OCI-LY3 (cell line): ENCODE results near the gene TARS2.

Experiments used
- H2AFZ ChIP-seq: fragments of 200-600, 300-600 bp; shearing (Covaris generic); 2 replicates; pipeline ENCODE4 v1.6.0; 2014; ENCODE audit warnings: antibody characterized with exemption, low read depth, low read length
- H3K27ac ChIP-seq: fragments of 200-600, 300-600 bp; sonication (generic); 2 replicates; pipeline ENCODE4 v1.5.1; 2014; ENCODE audit warnings: mild to moderate bottlenecking, low read length, moderate library complexity, mixed read lengths
- H3K27me3 ChIP-seq: fragments of 200-600, 300-600 bp; sonication (generic); 2 replicates; pipeline ENCODE4 v1.6.1; 2014; ENCODE audit warnings: low read depth, low read length, mixed read lengths
- H3K36me3 ChIP-seq: fragments of 200-600, 300-600 bp; sonication (generic); replicated peaks from 2 replicates; pipeline ENCODE3; 2014; ENCODE audit warnings: low read depth, low read length, mixed read lengths
- H3K4me1 ChIP-seq: fragments of 300-600, 200-600 bp; sonication (generic); 2 replicates; pipeline ENCODE4 v1.6.1; 2014; ENCODE audit warnings: low read length, mixed read lengths
- H3K4me2 ChIP-seq: fragments of 200-600, 300-600 bp; sonication (generic); 2 replicates; pipeline ENCODE4 v1.6.1; 2014; ENCODE audit warnings: low read length, mixed read lengths
- H3K4me3 ChIP-seq: fragments of 300-600, 200-600 bp; sonication (generic); 2 replicates; pipeline ENCODE4 v1.5.1; 2014; ENCODE audit warnings: antibody characterized with exemption, mild to moderate bottlenecking, low read length, moderate library complexity
- H3K79me2 ChIP-seq: fragments of 300-600, 200-600 bp; shearing (Covaris generic); 2 replicates; pipeline ENCODE4 v1.6.1; 2014; ENCODE audit warnings: mild to moderate bottlenecking, low read length, mixed read lengths
- H3K9ac ChIP-seq: fragments of 300-600, 200-600 bp; shearing (Covaris generic); 2 replicates; pipeline ENCODE4 v1.6.0; 2014; ENCODE audit warnings: mild to moderate bottlenecking, low read length, moderate library complexity
- H3K9me3 ChIP-seq: fragments of 200-600, 300-600 bp; shearing (Covaris generic); 2 replicates; pipeline ENCODE4 v1.6.1; 2014; ENCODE audit warnings: low read length, mixed read lengths; ENCODE audit not compliant: insufficient read depth
- H4K20me1 ChIP-seq: fragments of 200-600, 300-600 bp; sonication (generic); 2 replicates; pipeline ENCODE4 v1.6.1; 2016; ENCODE audit warnings: low read length, mixed read lengths; ENCODE audit not compliant: insufficient read depth
- EZH2phosphoT487 ChIP-seq: fragments of 200-600 bp; shearing (Covaris generic); IDR thresholded peaks from 2 replicates; pipeline ENCODE4 v1.6.1; 2018; ENCODE audit warnings: antibody characterized with exemption, mixed run types, low read depth
- TF ChIP-seq, protein P1 (sequence below): fragments of 200-600, 300-600 bp; sonication (generic); IDR thresholded peaks from 2 replicates; pipeline ENCODE4 v1.5.1; 2014; ENCODE audit warnings: antibody characterized with exemption, low read length, low read depth

Gene TARS2

GRCh38 chr1:150552911-150553289 is 65.7 kb downstream of the TARS2 start:
- peaks cover 23% of the 10 kb centered on the region for H3K27me3 ChIP-seq
- peaks cover 11% of the 10 kb centered on the region for H3K4me1 ChIP-seq
- no peak overlapping the region for H3K9ac ChIP-seq
- no peak overlapping the region for H3K4me3 ChIP-seq
- no peaks in the 10 kb centered on the region for H4K20me1 ChIP-seq
- no peak for TF ChIP-seq EZH2phosphoT487
- TF ChIP-seq, protein P1, sequence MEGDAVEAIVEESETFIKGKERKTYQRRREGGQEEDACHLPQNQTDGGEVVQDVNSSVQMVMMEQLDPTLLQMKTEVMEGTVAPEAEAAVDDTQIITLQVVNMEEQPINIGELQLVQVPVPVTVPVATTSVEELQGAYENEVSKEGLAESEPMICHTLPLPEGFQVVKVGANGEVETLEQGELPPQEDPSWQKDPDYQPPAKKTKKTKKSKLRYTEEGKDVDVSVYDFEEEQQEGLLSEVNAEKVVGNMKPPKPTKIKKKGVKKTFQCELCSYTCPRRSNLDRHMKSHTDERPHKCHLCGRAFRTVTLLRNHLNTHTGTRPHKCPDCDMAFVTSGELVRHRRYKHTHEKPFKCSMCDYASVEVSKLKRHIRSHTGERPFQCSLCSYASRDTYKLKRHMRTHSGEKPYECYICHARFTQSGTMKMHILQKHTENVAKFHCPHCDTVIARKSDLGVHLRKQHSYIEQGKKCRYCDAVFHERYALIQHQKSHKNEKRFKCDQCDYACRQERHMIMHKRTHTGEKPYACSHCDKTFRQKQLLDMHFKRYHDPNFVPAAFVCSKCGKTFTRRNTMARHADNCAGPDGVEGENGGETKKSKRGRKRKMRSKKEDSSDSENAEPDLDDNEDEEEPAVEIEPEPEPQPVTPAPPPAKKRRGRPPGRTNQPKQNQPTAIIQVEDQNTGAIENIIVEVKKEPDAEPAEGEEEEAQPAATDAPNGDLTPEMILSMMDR, result no peak
- H3K36me3 ChIP-seq, result no peaks in the 10 kb centered on the region
- H3K79me2 ChIP-seq, result no peaks in the 10 kb centered on the region
- no peak overlapping the region for H2AFZ ChIP-seq
- no peak overlapping the region for H3K4me2 ChIP-seq
- H3K27ac ChIP-seq, result no peak overlapping the region
- H3K9me3 ChIP-seq, result no peaks in the 10 kb centered on the region

DNA sequence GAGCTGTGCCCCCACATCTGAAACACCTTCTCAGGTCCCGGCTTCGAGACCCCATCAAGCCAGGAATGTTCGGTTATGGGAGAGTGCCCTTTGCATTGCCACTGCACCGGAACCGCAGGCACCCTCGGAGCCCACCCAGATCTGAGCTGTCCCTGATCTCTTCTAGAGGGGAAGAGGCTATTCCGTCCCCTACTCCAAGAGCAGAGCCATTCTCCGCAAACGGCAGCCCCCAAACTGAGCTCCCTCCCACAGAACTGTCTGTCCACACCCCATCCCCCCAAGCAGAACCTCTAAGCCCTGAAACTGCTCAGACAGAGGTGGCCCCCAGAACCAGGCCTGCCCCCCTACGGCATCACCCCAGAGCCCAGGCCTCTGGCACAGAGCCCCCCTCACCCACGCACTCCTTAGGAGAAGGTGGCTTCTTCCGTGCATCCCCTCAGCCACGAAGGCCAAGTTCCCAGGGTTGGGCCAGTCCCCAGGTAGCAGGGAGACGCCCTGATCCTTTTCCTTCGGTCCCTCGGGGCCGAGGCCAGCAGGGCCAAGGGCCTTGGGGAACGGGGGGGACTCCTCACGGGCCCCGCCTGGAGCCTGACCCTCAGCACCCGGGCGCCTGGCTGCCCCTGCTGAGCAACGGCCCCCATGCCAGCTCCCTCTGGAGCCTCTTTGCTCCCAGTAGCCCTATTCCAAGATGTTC is 66.3 kb downstream of the TARS2 start:
- H4K20me1 ChIP-seq, result no peaks in the 10 kb centered on the region
- peaks cover 21% of the 10 kb centered on the region for H3K27me3 ChIP-seq
- TF ChIP-seq, protein P1, result no peak
- TF ChIP-seq EZH2phosphoT487, result no peak
- no peak overlapping the region for H3K4me3 ChIP-seq
- H2AFZ ChIP-seq, result no peak overlapping the region
- no peak overlapping the region for H3K27ac ChIP-seq
- H3K9ac ChIP-seq, result no peak overlapping the region
- no peaks in the 10 kb centered on the region for H3K9me3 ChIP-seq
- no peaks in the 10 kb centered on the region for H3K79me2 ChIP-seq
- peaks cover 9% of the 10 kb centered on the region for H3K4me1 ChIP-seq
- no peak overlapping the region for H3K4me2 ChIP-seq
- no peaks in the 10 kb centered on the region for H3K36me3 ChIP-seq

- no peak for TF ChIP-seq EZH2phosphoT487
- TF ChIP-seq, protein P1, result no peak
- no peak overlapping the region for H2AFZ ChIP-seq
- no peak overlapping the region for H3K9ac ChIP-seq
- H3K4me1 ChIP-seq, result peaks cover 8% of the 10 kb centered on the region
- H4K20me1 ChIP-seq, result no peaks in the 10 kb centered on the region
- no peaks in the 10 kb centered on the region for H3K9me3 ChIP-seq
- no peak overlapping the region for H3K4me3 ChIP-seq
- H3K27me3 ChIP-seq, result peaks cover 20% of the 10 kb centered on the region
- no peak overlapping the region for H3K4me2 ChIP-seq
- H3K27ac ChIP-seq, result no peak overlapping the region
- no peaks in the 10 kb centered on the region for H3K79me2 ChIP-seq
- H3K36me3 ChIP-seq, result no peaks in the 10 kb centered on the region
These were observed 66.8 kb downstream of the TARS2 start for GRCh38 chr1:150554086-150554452.

DNA sequence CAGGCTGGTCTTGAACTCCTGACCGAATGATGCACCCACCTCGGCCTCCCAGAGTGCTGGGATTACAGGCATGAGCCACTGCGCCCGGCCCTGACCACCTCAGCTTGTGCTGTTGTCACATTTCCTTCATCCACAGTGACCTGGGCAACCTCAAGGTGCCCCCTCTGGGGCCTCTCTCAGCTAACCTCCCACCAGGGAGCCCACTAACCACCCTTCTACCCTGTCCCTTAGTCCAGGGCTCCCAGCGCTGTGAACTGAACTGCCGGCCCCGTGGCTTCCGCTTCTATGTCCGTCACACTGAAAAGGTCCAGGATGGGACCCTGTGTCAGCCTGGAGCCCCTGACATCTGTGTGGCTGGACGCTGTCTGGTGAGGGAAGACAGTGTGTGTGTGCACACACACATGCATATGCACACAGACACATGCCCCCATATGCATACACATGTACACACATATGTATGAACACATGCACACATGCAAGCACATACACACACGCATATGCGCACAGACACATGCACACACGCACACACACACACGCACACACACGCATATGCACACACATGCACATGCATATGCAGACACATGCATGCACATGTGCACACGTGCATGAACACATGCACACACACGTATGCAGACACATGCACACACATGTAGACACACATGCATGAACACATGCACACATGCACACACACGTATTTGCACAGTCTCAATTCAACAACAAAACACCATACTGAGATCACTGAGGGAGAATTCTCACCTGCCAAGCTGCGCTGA is 68.2 kb downstream of the TARS2 start:
- Histone ChIP-seq H3K4me3 (no peak overlapping the region), H3K4me2 (no peak overlapping the region), H3K9ac (no peak overlapping the region), H2AFZ (no peak overlapping the region), H3K36me3 (no peaks in the 10 kb centered on the region), H3K9me3 (no peaks in the 10 kb centered on the region), H3K27ac (no peak overlapping the region), H3K79me2 (peaks cover 4% of the 10 kb centered on the region; the same call in 1 of the 2 replicates), H3K27me3 (peaks cover 11% of the 10 kb centered on the region), H4K20me1 (no peaks in the 10 kb centered on the region), H3K4me1 (peaks cover 13% of the 10 kb centered on the region)
- TF ChIP-seq EZH2phosphoT487, result no peak
- TF ChIP-seq, protein P1, result no peak
